ENCODE results near the gene TBC1D8.

- TF ChIP-seq EZH2 (IDR thresholded peaks at IDR 0.05; ENCODE audit: borderline replicate concordance, insufficient read depth, low read depth, low read length, poor library complexity, severe bottlenecking) (no peak), CTCF (IDR thresholded peaks at IDR 0.05) (peak; percentile 27)
Observed at GRCh38 chr2:101036562-101036961, 114.6 kb downstream of the TBC1D8 start.

Measured in B cell (primary cell).